IPS-11a (cell line): ENCODE results near the gene TTC38.

Experiments
- H3K4me3 ChIP-seq: one replicate; pipeline ENCODE4 v1.5.1; 2013; ENCODE audit warnings: low read depth, low read length, control low read depth

Gene TTC38

GRCh38 chr22:46267431-46268279 is at the start of gene TTC38:
TSS of gene TTC38 (plus strand) at chr22:46268008. CDS start at chr22:46268040, 32 bp downstream.
- peak within 1 kb of the TSS; percentile 69 for H3K4me3 ChIP-seq

- no peak overlapping the region for H3K4me3 ChIP-seq
Measured at GRCh38 chr22:46219636-46220035, 48.2 kb upstream of the TTC38 start.

GRCh38 chr22:46220921-46221320 is 46.9 kb upstream of the TTC38 start:
- H3K4me3 ChIP-seq = no peak overlapping the region

- H3K4me3 ChIP-seq = no peak overlapping the region
Measured at GRCh38 chr22:46224044-46224897, 43.5 kb upstream of the TTC38 start.

- H3K4me3 ChIP-seq = no peak overlapping the region
Measured at GRCh38 chr22:46224898-46225290, 42.9 kb upstream of the TTC38 start.

GRCh38 chr22:46225631-46226030 is 42.2 kb upstream of the TTC38 start:
- no peak overlapping the region for H3K4me3 ChIP-seq

GRCh38 chr22:46226577-46226976 is 41.2 kb upstream of the TTC38 start:
- H3K4me3 ChIP-seq = no peak overlapping the region

GRCh38 chr22:46229701-46230100 is 38.1 kb upstream of the TTC38 start:
- no peak overlapping the region for H3K4me3 ChIP-seq

- no peak overlapping the region for H3K4me3 ChIP-seq
Measured at GRCh38 chr22:46230262-46230901, 37.4 kb upstream of the TTC38 start.

- no peak overlapping the region for H3K4me3 ChIP-seq
Measured at GRCh38 chr22:46233231-46233630, 34.6 kb upstream of the TTC38 start.

- H3K4me3 ChIP-seq = no peak overlapping the region
Measured at GRCh38 chr22:46234969-46235368, 32.8 kb upstream of the TTC38 start.

GRCh38 chr22:46237453-46238124 is 30.2 kb upstream of the TTC38 start:
- H3K4me3 ChIP-seq = no peak overlapping the region

GRCh38 chr22:46238541-46238940 is 29.3 kb upstream of the TTC38 start:
- no peak overlapping the region for H3K4me3 ChIP-seq

- no peak overlapping the region for H3K4me3 ChIP-seq
Measured at GRCh38 chr22:46239261-46240048, 28.4 kb upstream of the TTC38 start.

GRCh38 chr22:46240073-46240472 is 27.7 kb upstream of the TTC38 start:
- H3K4me3 ChIP-seq = no peak overlapping the region

GRCh38 chr22:46240506-46240905 is 27.3 kb upstream of the TTC38 start:
- no peak overlapping the region for H3K4me3 ChIP-seq

GRCh38 chr22:46240907-46241306 is 26.9 kb upstream of the TTC38 start:
- H3K4me3 ChIP-seq = no peak overlapping the region

GRCh38 chr22:46241396-46242007 is 26.3 kb upstream of the TTC38 start:
- no peak overlapping the region for H3K4me3 ChIP-seq

GRCh38 chr22:46242076-46242475 is 25.7 kb upstream of the TTC38 start:
- H3K4me3 ChIP-seq = no peak overlapping the region

- H3K4me3 ChIP-seq = no peak overlapping the region
Measured at GRCh38 chr22:46244771-46245170, 23.0 kb upstream of the TTC38 start.
